ENCODE results near the gene CHTF18. TPM values are rescaled to one million over a fixed set of nuclear protein-coding genes. Genes with fewer than 3 reads are reported as not detected.

The CHTF18 gene
- total and polyA plus RNA-seq, 8 donors, result 18.8 to 35.5 (median 24.4) TPM

DNA sequence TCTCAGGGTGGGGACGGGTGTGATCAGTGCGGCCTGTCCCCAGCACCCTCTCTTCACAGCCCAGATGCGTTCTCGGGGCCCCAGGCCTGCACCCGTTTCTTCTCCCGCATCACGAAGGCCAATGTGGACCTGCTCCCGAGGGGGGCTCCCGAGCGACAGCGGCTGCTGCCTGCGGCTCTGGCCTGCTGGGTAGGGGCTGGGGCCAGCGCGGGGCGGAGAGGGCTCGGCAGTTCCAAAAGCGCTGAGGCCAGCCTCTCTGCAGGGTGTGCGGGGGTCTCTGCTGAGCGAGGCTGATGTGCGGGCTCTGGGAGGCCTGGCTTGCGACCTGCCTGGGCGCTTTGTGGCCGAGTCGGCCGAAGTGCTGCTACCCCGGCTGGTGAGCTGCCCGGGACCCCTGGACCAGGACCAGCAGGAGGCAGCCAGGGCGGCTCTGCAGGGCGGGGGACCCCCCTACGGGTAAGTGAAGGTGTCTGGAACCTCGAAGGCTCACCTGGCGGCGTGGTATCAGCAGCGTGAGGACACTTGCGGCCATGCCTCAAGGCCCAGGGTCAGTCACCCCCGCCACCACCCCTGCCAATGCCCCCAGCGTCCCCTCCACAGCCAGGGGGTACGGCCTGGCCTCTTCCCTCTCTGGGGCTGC, 23.5 kb upstream of the CHTF18 start:
- Histone ChIP-seq H3K4me3 (no peak overlapping the region), H3K9me3 (no peaks in the 10 kb centered on the region), H3K36me3 (no peaks in the 10 kb centered on the region), H3K27me3 (peaks cover 0 to 46% of the 10 kb centered on the region in 2 donors), H3K27ac (no peak overlapping the region), H3K4me1 (no peaks in the 10 kb centered on the region)
- DNase-seq, result no peak
- TF ChIP-seq, protein P1, sequence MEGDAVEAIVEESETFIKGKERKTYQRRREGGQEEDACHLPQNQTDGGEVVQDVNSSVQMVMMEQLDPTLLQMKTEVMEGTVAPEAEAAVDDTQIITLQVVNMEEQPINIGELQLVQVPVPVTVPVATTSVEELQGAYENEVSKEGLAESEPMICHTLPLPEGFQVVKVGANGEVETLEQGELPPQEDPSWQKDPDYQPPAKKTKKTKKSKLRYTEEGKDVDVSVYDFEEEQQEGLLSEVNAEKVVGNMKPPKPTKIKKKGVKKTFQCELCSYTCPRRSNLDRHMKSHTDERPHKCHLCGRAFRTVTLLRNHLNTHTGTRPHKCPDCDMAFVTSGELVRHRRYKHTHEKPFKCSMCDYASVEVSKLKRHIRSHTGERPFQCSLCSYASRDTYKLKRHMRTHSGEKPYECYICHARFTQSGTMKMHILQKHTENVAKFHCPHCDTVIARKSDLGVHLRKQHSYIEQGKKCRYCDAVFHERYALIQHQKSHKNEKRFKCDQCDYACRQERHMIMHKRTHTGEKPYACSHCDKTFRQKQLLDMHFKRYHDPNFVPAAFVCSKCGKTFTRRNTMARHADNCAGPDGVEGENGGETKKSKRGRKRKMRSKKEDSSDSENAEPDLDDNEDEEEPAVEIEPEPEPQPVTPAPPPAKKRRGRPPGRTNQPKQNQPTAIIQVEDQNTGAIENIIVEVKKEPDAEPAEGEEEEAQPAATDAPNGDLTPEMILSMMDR (IDR thresholded peaks at IDR 0.05), result no peak
- ATAC-seq, result no peak
- intact Hi-C loops (cut with DNase I), result no loop called here

DNA sequence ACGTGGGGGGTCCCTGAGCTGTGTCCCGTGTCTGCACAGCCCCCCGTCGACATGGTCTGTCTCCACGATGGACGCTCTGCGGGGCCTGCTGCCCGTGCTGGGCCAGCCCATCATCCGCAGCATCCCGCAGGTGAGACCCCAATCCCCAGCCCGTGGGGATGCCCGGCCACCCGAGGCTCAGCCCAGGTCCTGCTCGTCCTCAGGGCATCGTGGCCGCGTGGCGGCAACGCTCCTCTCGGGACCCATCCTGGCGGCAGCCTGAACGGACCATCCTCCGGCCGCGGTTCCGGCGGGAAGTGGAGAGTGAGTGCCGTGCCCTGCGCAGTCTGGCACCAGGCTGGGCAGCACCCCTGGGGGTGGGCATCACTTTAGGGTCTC, 22.9 kb upstream of the CHTF18 start:
- Histone ChIP-seq H3K4me1 (no peaks in the 10 kb centered on the region), H3K27me3 (peaks cover 0 to 48% of the 10 kb centered on the region in 2 donors), H3K36me3 (no peaks in the 10 kb centered on the region), H3K4me3 (no peak overlapping the region), H3K27ac (no peak overlapping the region), H3K9me3 (no peaks in the 10 kb centered on the region)
- ATAC-seq, result no peak
- TF ChIP-seq, protein P1 (IDR thresholded peaks at IDR 0.05), result no peak
- intact Hi-C loops (cut with DNase I), result no loop called here
- DNase-seq, result no peak

DNA sequence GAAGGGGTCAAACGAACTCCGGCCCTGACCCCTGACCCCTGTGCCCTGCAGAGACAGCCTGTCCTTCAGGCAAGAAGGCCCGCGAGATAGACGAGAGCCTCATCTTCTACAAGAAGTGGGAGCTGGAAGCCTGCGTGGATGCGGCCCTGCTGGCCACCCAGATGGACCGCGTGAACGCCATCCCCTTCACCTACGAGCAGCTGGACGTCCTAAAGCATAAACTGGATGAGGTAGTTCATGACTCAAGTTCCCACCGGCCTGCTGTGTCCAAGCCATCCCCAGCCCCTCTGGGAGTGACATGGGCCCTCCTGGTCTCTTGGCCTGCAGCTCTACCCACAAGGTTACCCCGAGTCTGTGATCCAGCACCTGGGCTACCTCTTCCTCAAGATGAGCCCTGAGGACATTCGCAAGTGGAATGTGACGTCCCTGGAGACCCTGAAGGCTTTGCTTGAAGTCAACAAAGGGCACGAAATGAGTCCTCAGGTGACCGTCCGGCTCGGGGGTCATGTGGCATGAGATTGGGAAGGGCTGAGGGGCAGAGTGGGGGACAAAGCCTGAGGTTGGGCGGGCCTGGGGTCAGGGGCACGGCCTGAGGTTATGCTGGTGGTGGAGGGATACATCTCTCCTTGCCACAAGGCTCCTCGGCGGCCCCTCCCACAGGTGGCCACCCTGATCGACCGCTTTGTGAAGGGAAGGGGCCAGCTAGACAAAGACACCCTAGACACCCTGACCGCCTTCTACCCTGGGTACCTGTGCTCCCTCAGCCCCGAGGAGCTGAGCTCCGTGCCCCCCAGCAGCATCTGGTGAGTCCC, 22.2 kb upstream of the CHTF18 start:
- no peak for ATAC-seq
- Histone ChIP-seq H3K27me3 (peaks cover 0 to 48% of the 10 kb centered on the region in 2 donors), H3K4me1 (no peaks in the 10 kb centered on the region), H3K36me3 (no peaks in the 10 kb centered on the region), H3K27ac (no peak overlapping the region), H3K9me3 (no peaks in the 10 kb centered on the region), H3K4me3 (no peak overlapping the region)
- intact Hi-C loops (cut with DNase I), result no loop called here
- TF ChIP-seq, protein P1 (IDR thresholded peaks at IDR 0.05), result no peak
- no peak for DNase-seq

DNA sequence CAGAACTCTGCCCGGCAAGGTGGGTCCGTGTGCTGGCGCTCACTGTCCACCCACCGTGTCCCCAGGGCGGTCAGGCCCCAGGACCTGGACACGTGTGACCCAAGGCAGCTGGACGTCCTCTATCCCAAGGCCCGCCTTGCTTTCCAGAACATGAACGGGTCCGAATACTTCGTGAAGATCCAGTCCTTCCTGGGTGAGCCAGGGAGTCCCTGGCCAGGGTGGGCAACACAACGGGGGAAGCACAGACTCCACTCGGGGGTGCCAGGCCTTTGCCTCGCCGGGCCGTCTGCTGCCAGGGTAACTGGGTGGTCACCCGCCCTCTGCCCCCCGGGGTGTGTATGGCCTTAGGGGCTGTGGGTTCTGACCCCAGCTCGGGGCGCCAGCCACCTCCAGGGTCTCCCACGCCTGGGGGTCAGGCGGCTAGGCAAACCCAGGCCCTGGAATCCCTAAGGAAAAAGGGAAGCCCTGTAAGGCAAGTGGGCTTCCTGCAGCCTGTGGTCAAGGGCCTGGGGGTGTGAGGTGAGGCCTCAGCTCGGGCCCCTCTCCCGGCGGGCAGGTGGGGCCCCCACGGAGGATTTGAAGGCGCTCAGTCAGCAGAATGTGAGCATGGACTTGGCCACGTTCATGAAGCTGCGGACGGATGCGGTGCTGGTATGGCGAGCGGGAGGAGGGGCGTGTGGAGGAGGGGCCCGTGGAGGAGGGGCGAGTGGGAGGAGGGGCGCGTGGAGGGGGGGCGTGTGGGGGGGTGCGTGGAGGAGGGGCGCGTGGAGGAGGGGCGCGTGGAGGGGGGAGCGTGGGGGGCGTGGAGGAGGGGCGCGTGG, 21.4 kb upstream of the CHTF18 start:
- Histone ChIP-seq H3K4me1 (no peaks in the 10 kb centered on the region), H3K4me3 (no peak overlapping the region), H3K27ac (no peak overlapping the region), H3K27me3 (peaks cover 0 to 42% of the 10 kb centered on the region in 2 donors), H3K36me3 (no peaks in the 10 kb centered on the region), H3K9me3 (no peaks in the 10 kb centered on the region)
- ATAC-seq (no peak), DNase-seq (no peak)
- intact Hi-C loops (cut with DNase I), result no loop called here
- TF ChIP-seq, protein P1 (IDR thresholded peaks at IDR 0.05), result no peak
